Ishikawa (cell line): Measurements from ENCODE around the gene RNU6-1.

ENCODE experiments used
- CEBPB ChIP-seq: IDR thresholded peaks from 2 replicates; pipeline ENCODE4 v1.6.1; 2012
- CREB1 ChIP-seq: IDR thresholded peaks from 2 replicates; pipeline ENCODE4 v1.6.1; 2012; ENCODE audit warnings: low read depth
- EGR1 ChIP-seq: IDR thresholded peaks from 2 replicates; pipeline ENCODE4 v1.6.1; 2012
- EP300 ChIP-seq: IDR thresholded peaks from 2 replicates; pipeline ENCODE4 v1.6.1; 2012; ENCODE audit warnings: borderline replicate concordance
- FOXM1 ChIP-seq: IDR thresholded peaks from 2 replicates; pipeline ENCODE4 v1.6.1; 2012; ENCODE audit warnings: low read depth, borderline replicate concordance
- MAX ChIP-seq: IDR thresholded peaks from 2 replicates; pipeline ENCODE4 v1.6.1; 2012
- NFIC ChIP-seq: IDR thresholded peaks from 2 replicates; pipeline ENCODE4 v1.6.1; 2012
- RAD21 ChIP-seq: IDR thresholded peaks from 2 replicates; pipeline ENCODE4 v1.6.1; 2012; ENCODE audit warnings: low read depth
- REST ChIP-seq: IDR thresholded peaks from 2 replicates; pipeline ENCODE4 v1.6.1; 2012; ENCODE audit warnings: low read depth, mild to moderate bottlenecking
- TAF1 ChIP-seq: IDR thresholded peaks from 2 replicates; pipeline ENCODE4 v1.6.1; 2012; ENCODE audit warnings: low read depth, mild to moderate bottlenecking
- TCF12 ChIP-seq: IDR thresholded peaks from 2 replicates; pipeline ENCODE4 v1.6.1; 2012; ENCODE audit warnings: low read depth
- TEAD4 ChIP-seq: IDR thresholded peaks from 2 replicates; pipeline ENCODE4 v1.6.1; 2012
- USF1 ChIP-seq: IDR thresholded peaks from 2 replicates; pipeline ENCODE4 v1.6.1; 2012
- YY1 ChIP-seq: IDR thresholded peaks from 2 replicates; pipeline ENCODE4 v1.6.1; 2012; ENCODE audit warnings: low read depth
- ZBTB7A ChIP-seq: IDR thresholded peaks from 2 replicates; pipeline ENCODE4 v1.6.1; 2012; ENCODE audit warnings: low read depth

RNU6-1 gene

GRCh38 chr15:67829647-67830504, 10.0 kb downstream of the RNU6-1 start:
- TF ChIP-seq USF1 (no peak), TAF1 (no peak), RAD21 (no peak), TEAD4 (no peak), TCF12 (no peak), EGR1 (no peak), REST (no peak), CREB1 (no peak), MAX (no peak), YY1 (no peak), NFIC (no peak), FOXM1 (no peak)

GRCh38 chr15:67828969-67829646, 10.7 kb downstream of the RNU6-1 start:
- TF ChIP-seq YY1: no peak
- no peak for TF ChIP-seq FOXM1
- no peak for TF ChIP-seq RAD21
- TF ChIP-seq TEAD4: no peak

- TF ChIP-seq TAF1: no peak
- no peak for TF ChIP-seq EP300
- no peak for TF ChIP-seq EGR1
- TF ChIP-seq CEBPB: no peak
- TF ChIP-seq CREB1: no peak
- TF ChIP-seq REST: no peak
- no peak for TF ChIP-seq MAX
- TF ChIP-seq ZBTB7A: no peak
- TF ChIP-seq YY1: no peak
- no peak for TF ChIP-seq TCF12
- no peak for TF ChIP-seq USF1
- TF ChIP-seq NFIC: no peak
- no peak for TF ChIP-seq FOXM1
These were observed 11.4 kb downstream of the RNU6-1 start for GRCh38 chr15:67828278-67828968.

- no peak for TF ChIP-seq TCF12
- TF ChIP-seq CEBPB: no peak
- TF ChIP-seq ZBTB7A: no peak
These were observed 12.1 kb downstream of the RNU6-1 start for GRCh38 chr15:67827562-67828277.

- TF ChIP-seq EP300 (no peak), CEBPB (no peak), USF1 (no peak), EGR1 (no peak), TCF12 (no peak), YY1 (no peak), RAD21 (no peak), TAF1 (no peak), NFIC (no peak), CREB1 (no peak), FOXM1 (no peak), TEAD4 (no peak), ZBTB7A (no peak), REST (no peak), MAX (no peak)
These were observed 12.9 kb downstream of the RNU6-1 start for GRCh38 chr15:67826717-67827561.
